Adrenal gland (tissue), 12 donors: ENCODE data around the gene PBX2. TPM values are rescaled to one million over a fixed set of nuclear protein-coding genes. Genes with fewer than 3 reads are reported as not detected.

Experiments
- DNase-seq, 7 donors: peaks; one replicate each; pipeline ENCODE4 v3.0.0-alpha.2; 2019 to 2020
- H3K27ac ChIP-seq, 5 donors: fragments of 200-600 bp; sonication (generic) in 4 of 5; 1 replicate in 3 of 5; 2 replicates in 2 of 5; pipeline versions ENCODE4 v1.5.1 to v1.8.0; 2016 to 2020; ENCODE audit warnings: mild to moderate bottlenecking in 1 of 5
- H3K27me3 ChIP-seq: fragments of 200-600 bp; 2 replicates; pipeline ENCODE4 v1.8.0; 2021
- H3K36me3 ChIP-seq, 2 donors: fragments of 200-600 bp; replicated peaks in 1 of 2; 1 replicate in 1 of 2; 2 replicates in 1 of 2; pipeline versions ENCODE4 v1.5.1 to v1.8.0; 2018 to 2022
- H3K4me1 ChIP-seq, 2 donors: fragments of 200-600 bp; replicated peaks in 1 of 2; 1 replicate in 1 of 2; 2 replicates in 1 of 2; pipeline versions ENCODE4 v1.5.1 to v1.8.0; 2018 to 2021
- H3K4me3 ChIP-seq, 4 donors: fragments of 200-600 bp; sonication (generic) in 3 of 4; one replicate each; pipeline ENCODE4 v1.5.1; 2016 to 2018
- H3K9me3 ChIP-seq, 3 donors: fragments of 200-600 bp; sonication (generic) in 1 of 3; replicated peaks in 1 of 3; 1 replicate in 2 of 3; 2 replicates in 1 of 3; pipeline versions ENCODE4 v1.5.1 to v1.8.0; 2016 to 2021
- POLR2A ChIP-seq, 2 donors: fragments of 450-650 bp; IDR thresholded peaks; one replicate each; pipeline ENCODE4 v1.6.1; 2017; ENCODE audit warnings: antibody characterized with exemption in 2 of 2, mild to moderate bottlenecking in 2 of 2, moderate library complexity in 1 of 2
- WGBS, 4 donors: extraction: QIAGEN DNeasy Blood & Tissue Kit in 2 of 4; methylation state at CpG; one replicate each; pipeline versions ENCODE4 v1.1.5 to v1.1.7; 2013 to 2017; 5-methylcytosine and 5-hydroxymethylcytosine counted together
- intact Hi-C, 2 donors: fragments of 100-400 bp; cut with DNase I; formaldehyde crosslinking; loops; one replicate each; pipeline versions ENCODE4 v1.14.1 to v1.15.0; 2022 to 2023
- polyA plus RNA-seq, 3 donors: library from polyadenylated mRNA; stranded (reverse); fragments of 200-250 nt in 2 of 3; fragments of 350-450 nt in 1 of 3; fragmentation: Illumina TruSeq in 1 of 3; extraction: RNeasy Lipid Tissue Mini Kit (QIAGEN cat#74804) in 1 of 3; gene quantifications; one replicate each; pipeline ENCODE4 v1.2.3, GENCODE V29; 2013 to 2014
- total RNA-seq, 9 donors: library from RNA; depleted of rRNA in 4 of 9; stranded (reverse); fragments of >200 nt in 4 of 9; fragments of 120-200 nt in 1 of 9; fragmentation: NEBNext Ultra II Directional in 1 of 9; extraction: Animal tissue kit (Norgen Biotek cat#: 25700) in 1 of 9; gene quantifications; one replicate each; pipeline versions ENCODE4 v1.1.0 to v1.2.4, GENCODE V29; 2013 to 2023
- TF ChIP-seq, protein P1 (sequence below), 6 experiments: fragments of 450-650 bp in 4 of 6; fragments of 200-600 bp in 2 of 6; sonication (generic) in 1 of 6; IDR thresholded peaks; 1 replicate in 5 of 6; 2 replicates in 1 of 6; pipeline versions ENCODE4 v1.5.1 to v1.8.0; 2016 to 2021; ENCODE audit warnings: antibody characterized with exemption in 6 of 6, mild to moderate bottlenecking in 2 of 6, moderate library complexity in 1 of 6
- donor health status: healthy with polysubstance abuse.
- donor health status: Bipolar disorder and iron deficiency.
- donor health status: DM: yes; HTN: yes; CAD: no.
- donor health status: DM: no; HTN: no; CAD: no.
- donor health status: DM: no; HTN: no; CAD: no.
- donor health status: DM: yes; HTN: yes; CAD: no.

The PBX2 gene
- total and polyA plus RNA-seq, 12 donors = 34.4 to 211 (median 61.3) TPM

DNA sequence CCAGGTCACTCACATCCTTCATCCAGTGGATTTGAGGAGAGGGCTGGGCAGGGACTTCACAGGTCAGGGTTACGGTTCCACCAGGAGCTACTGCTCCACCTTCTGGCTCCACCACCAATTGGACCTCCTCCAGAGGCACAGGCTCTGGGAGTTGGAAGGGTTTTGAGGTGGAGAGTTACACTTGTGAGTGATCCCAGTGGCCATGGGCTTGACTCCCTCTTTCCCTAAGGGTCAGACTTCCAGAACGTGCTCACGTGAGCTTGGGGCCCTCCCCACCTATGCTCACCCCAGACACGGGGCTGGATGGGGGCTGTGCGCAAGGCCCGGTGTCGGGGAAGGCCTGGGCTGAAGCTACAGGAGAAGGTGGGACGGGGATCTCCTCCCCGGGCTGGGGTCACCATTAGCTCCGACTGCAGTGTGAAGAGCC lies 7.4 kb downstream of the PBX2 start:
- TF ChIP-seq POLR2A (IDR thresholded peaks at IDR 0.05) = no peak
- TF ChIP-seq, protein P1, sequence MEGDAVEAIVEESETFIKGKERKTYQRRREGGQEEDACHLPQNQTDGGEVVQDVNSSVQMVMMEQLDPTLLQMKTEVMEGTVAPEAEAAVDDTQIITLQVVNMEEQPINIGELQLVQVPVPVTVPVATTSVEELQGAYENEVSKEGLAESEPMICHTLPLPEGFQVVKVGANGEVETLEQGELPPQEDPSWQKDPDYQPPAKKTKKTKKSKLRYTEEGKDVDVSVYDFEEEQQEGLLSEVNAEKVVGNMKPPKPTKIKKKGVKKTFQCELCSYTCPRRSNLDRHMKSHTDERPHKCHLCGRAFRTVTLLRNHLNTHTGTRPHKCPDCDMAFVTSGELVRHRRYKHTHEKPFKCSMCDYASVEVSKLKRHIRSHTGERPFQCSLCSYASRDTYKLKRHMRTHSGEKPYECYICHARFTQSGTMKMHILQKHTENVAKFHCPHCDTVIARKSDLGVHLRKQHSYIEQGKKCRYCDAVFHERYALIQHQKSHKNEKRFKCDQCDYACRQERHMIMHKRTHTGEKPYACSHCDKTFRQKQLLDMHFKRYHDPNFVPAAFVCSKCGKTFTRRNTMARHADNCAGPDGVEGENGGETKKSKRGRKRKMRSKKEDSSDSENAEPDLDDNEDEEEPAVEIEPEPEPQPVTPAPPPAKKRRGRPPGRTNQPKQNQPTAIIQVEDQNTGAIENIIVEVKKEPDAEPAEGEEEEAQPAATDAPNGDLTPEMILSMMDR (IDR thresholded peaks at IDR 0.05) = no peak
- Histone ChIP-seq H3K36me3 (peaks cover 0 to 54% of the 10 kb centered on the region in 2 donors), H3K27ac (peak overlapping the region in 2 of 5 donors; percentile 49 to 80), H3K27me3 (no peaks in the 10 kb centered on the region), H3K4me1 (peaks cover 10 to 29% of the 10 kb centered on the region in 2 donors), H3K4me3 (no peak overlapping the region), H3K9me3 (no peaks in the 10 kb centered on the region)
- intact Hi-C loops = no loop called here
- DNase-seq = no peak
- 86 to 91% (median 89%) methylated on average over 10 of the region's 10 CpGs for WGBS, 4 donors

DNA sequence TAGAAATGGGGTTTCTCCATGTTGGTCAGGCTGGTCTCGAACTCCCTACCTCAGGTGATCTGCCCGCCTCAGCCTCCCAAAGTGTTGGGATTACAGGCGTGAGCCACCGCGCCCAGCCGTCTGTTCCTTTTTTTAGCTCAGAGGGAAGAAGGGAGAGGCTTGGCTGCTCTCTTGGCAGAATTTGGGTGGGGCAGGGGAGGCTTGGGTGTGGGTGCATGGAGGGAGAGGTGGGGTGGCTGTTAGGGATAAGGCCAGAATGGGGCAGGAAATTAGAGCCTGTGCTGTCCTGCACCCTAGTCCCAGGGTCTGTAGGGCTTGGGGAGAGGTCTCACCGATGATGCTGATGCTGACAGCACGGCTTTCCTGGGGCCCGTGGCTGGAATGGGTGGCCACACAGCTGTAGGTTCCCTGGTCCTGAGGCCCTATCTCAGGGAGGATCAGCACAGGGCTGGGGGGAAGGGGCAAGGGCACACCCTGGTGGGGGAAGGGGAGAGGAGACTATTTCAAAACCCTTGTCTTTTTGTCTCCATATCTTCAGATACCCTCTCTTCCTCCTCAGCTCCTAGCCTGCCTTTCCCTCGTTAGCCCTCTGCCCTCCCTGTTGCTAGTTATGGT lies 8.0 kb downstream of the PBX2 start:
- Histone ChIP-seq H3K9me3 (no peaks in the 10 kb centered on the region), H3K27me3 (no peaks in the 10 kb centered on the region), H3K4me1 (peaks cover 15 to 32% of the 10 kb centered on the region in 2 donors), H3K4me3 (no peak overlapping the region), H3K36me3 (peaks cover 0 to 48% of the 10 kb centered on the region in 2 donors), H3K27ac (peak overlapping the region in 2 of 5 donors; percentile 49 to 80)
- TF ChIP-seq POLR2A (IDR thresholded peaks at IDR 0.05) = no peak
- TF ChIP-seq, protein P1 (IDR thresholded peaks at IDR 0.05) = no peak
- WGBS, 4 donors = 72 to 90% (median 87%) methylated on average over 6 to 10 of the region's 10 CpGs
- no peak for DNase-seq
- intact Hi-C loops = no loop called here

GRCh38 chr6:32181148-32181702 lies 8.8 kb downstream of the PBX2 start:
- DNase-seq = peak in 1 of 7 donors; percentile 27
- Histone ChIP-seq H3K4me1 (peaks cover 23 to 33% of the 10 kb centered on the region in 2 donors), H3K4me3 (no peak overlapping the region), H3K27ac (no peak overlapping the region), H3K9me3 (no peaks in the 10 kb centered on the region), H3K36me3 (peaks cover 0 to 41% of the 10 kb centered on the region in 2 donors), H3K27me3 (no peaks in the 10 kb centered on the region)
- intact Hi-C loops = no loop called here
- WGBS, 4 donors = 83 to 89% (median 87%) methylated on average over 15 of the region's 15 CpGs
- TF ChIP-seq POLR2A (IDR thresholded peaks at IDR 0.05) = no peak
- TF ChIP-seq, protein P1 (IDR thresholded peaks at IDR 0.05) = no peak

GRCh38 chr6:32179766-32180405 lies 10.1 kb downstream of the PBX2 start:
- Histone ChIP-seq H3K9me3 (no peaks in the 10 kb centered on the region), H3K36me3 (peaks cover 0 to 37% of the 10 kb centered on the region in 2 donors), H3K4me1 (peaks cover 32 to 35% of the 10 kb centered on the region in 2 donors), H3K4me3 (no peak overlapping the region), H3K27me3 (no peaks in the 10 kb centered on the region), H3K27ac (peak overlapping the region in 1 of 5 donors; percentile 95)
- no peak for TF ChIP-seq POLR2A (IDR thresholded peaks at IDR 0.05)
- TF ChIP-seq, protein P1 (IDR thresholded peaks at IDR 0.05) = no peak
- peak in 1 of 7 donors; percentile 18 for DNase-seq
- intact Hi-C loops = no loop called here
- 63 to 72% (median 64%) methylated on average over 10 of the region's 10 CpGs for WGBS, 4 donors
